Glutamatergic neuron (in vitro differentiated cells): ENCODE results near the gene FAM174B. TPM values are rescaled to one million over a fixed set of nuclear protein-coding genes. Genes with fewer than 3 reads are reported as not detected.
"Not testable (repeated sequence)": the region's sequence is repeated elsewhere in the genome, so short reads cannot be mapped to it uniquely, and the experiment has no call there.

Experiments used
- DNase-seq: peaks from one replicate; pipeline ENCODE4 v3.0.0; 2022
- H3K27ac Mint-ChIP-seq: one replicate; pipeline ENCODE4 v1.8.0; 2020; ENCODE audit warnings: mild to moderate bottlenecking, mixed read lengths, inconsistent platforms; ENCODE audit not compliant: unreplicated experiment
- H3K27me3 Mint-ChIP-seq: one replicate; pipeline ENCODE4 v1.8.0; 2020; ENCODE audit warnings: mild to moderate bottlenecking, moderate library complexity, mixed read lengths, inconsistent platforms; ENCODE audit not compliant: unreplicated experiment
- H3K36me3 Mint-ChIP-seq: one replicate; pipeline ENCODE4 v1.8.0; 2020; ENCODE audit warnings: mild to moderate bottlenecking, mixed read lengths, inconsistent platforms; ENCODE audit not compliant: unreplicated experiment
- H3K4me1 Mint-ChIP-seq: one replicate; pipeline ENCODE4 v1.8.0; 2020; ENCODE audit warnings: mild to moderate bottlenecking, low read depth, mixed read lengths, inconsistent platforms; ENCODE audit not compliant: unreplicated experiment
- H3K4me3 Mint-ChIP-seq: one replicate; pipeline ENCODE4 v1.8.0; 2020; ENCODE audit warnings: mild to moderate bottlenecking, mixed read lengths, inconsistent platforms; ENCODE audit not compliant: unreplicated experiment
- H3K9me3 Mint-ChIP-seq: one replicate; pipeline ENCODE4 v1.8.0; 2020; ENCODE audit warnings: mild to moderate bottlenecking, moderate library complexity, mixed read lengths, inconsistent platforms; ENCODE audit not compliant: unreplicated experiment
- total RNA-seq: library from RNA; stranded (reverse); fragmentation: NEBNext Ultra II Directional; extraction: Animal tissue kit (Norgen Biotek cat#: 25700); gene quantifications from one replicate; pipeline ENCODE4 v1.2.1, GENCODE V29; 2021; ENCODE audit not compliant: unreplicated experiment
- TF ChIP-seq, protein P1 (sequence below): fragments of 200-600 bp; sonication (generic); IDR thresholded peaks from one replicate; pipeline ENCODE4 v1.5.0; 2021; ENCODE audit not compliant: partially characterized antibody, unreplicated experiment

FAM174B gene
- total RNA-seq, 1 donor from 2014 or later, result 8.6 TPM

DNA sequence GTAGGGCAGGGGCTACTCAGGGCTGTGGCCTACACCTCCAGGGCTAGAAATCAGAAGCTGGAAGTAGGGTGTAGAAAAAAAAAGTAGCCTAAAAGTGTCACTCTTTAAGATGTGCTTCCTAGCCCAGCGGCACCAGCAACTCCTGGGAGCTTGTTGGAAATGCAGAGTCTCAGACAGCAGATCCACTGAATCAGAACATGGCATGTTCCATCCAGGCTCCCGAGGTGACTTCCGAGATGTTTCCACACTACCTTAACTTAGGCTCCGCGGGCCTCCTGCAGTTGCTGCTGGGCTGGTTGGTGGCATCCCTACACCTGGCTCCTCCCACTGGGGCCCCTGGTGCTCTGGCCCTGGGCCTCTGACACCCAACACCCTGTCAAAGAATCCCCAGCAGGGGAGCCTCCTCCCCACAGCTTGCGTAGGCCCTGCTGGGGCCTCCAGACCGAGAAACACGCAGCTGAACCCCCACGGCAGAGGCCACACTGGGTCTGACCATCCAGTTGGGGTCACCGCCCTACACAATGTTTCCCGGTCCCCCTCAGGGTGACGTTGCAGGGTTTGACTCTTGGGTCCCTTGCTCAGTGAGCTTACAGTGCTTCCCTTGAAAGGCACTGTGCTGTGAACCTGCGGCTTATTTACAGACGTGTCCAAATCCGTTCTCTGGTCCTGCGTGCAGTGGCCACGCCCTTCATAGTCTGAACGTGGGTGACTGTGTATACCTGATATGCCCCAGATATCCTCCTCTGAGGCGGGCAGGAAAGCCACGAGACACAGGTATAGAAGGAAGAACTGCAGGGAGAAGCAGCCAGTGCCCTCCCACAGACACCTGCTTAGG is 46.5 kb downstream of the FAM174B start:
- H3K4me3 Mint-ChIP-seq, result no peak overlapping the region
- no peak overlapping the region for H3K27ac Mint-ChIP-seq
- peaks cover 18% of the 10 kb centered on the region for H3K9me3 Mint-ChIP-seq
- no peak for DNase-seq
- peaks cover 37% of the 10 kb centered on the region for H3K36me3 Mint-ChIP-seq
- peaks cover 3% of the 10 kb centered on the region for H3K27me3 Mint-ChIP-seq
- no peaks in the 10 kb centered on the region for H3K4me1 Mint-ChIP-seq
- TF ChIP-seq, protein P1, sequence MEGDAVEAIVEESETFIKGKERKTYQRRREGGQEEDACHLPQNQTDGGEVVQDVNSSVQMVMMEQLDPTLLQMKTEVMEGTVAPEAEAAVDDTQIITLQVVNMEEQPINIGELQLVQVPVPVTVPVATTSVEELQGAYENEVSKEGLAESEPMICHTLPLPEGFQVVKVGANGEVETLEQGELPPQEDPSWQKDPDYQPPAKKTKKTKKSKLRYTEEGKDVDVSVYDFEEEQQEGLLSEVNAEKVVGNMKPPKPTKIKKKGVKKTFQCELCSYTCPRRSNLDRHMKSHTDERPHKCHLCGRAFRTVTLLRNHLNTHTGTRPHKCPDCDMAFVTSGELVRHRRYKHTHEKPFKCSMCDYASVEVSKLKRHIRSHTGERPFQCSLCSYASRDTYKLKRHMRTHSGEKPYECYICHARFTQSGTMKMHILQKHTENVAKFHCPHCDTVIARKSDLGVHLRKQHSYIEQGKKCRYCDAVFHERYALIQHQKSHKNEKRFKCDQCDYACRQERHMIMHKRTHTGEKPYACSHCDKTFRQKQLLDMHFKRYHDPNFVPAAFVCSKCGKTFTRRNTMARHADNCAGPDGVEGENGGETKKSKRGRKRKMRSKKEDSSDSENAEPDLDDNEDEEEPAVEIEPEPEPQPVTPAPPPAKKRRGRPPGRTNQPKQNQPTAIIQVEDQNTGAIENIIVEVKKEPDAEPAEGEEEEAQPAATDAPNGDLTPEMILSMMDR, result no peak

DNA sequence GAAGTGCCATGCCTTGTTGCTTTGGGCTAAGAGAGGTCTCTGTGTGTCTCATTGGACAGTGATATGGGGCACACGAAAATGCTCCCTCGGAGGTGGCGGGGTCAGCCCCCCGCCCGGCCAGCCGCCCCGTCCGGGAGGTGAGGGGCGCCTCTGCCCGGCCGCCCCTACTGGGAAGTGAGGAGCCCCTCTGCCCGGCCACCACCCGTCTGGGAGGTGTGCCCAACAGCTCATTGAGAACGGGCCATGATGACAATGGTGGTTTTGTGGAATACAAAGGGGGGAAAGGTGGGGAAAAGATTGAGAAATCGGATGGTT is 48.8 kb downstream of the FAM174B start:
- not testable (repeated sequence) for H3K4me1 Mint-ChIP-seq, DNase-seq

GRCh38 chr15:92606126-92606835 is 49.3 kb downstream of the FAM174B start:
- Mint-ChIP-seq H3K9me3 (peaks cover 19% of the 10 kb centered on the region), H3K4me1 (no peaks in the 10 kb centered on the region), H3K27me3 (peaks cover 3% of the 10 kb centered on the region), H3K36me3 (peaks cover 37% of the 10 kb centered on the region), H3K27ac (no peak overlapping the region), H3K4me3 (no peak overlapping the region)
- DNase-seq, result no peak
- TF ChIP-seq, protein P1, result no peak

More for the DNA sequence above, 48.8 kb downstream of the FAM174B start:
- peaks cover 19% of the 10 kb centered on the region for H3K9me3 Mint-ChIP-seq
- H3K27me3 Mint-ChIP-seq, H3K27ac Mint-ChIP-seq, H3K4me3 Mint-ChIP-seq: not testable (repeated sequence)
- H3K36me3 Mint-ChIP-seq, result peaks cover 37% of the 10 kb centered on the region

DNA sequence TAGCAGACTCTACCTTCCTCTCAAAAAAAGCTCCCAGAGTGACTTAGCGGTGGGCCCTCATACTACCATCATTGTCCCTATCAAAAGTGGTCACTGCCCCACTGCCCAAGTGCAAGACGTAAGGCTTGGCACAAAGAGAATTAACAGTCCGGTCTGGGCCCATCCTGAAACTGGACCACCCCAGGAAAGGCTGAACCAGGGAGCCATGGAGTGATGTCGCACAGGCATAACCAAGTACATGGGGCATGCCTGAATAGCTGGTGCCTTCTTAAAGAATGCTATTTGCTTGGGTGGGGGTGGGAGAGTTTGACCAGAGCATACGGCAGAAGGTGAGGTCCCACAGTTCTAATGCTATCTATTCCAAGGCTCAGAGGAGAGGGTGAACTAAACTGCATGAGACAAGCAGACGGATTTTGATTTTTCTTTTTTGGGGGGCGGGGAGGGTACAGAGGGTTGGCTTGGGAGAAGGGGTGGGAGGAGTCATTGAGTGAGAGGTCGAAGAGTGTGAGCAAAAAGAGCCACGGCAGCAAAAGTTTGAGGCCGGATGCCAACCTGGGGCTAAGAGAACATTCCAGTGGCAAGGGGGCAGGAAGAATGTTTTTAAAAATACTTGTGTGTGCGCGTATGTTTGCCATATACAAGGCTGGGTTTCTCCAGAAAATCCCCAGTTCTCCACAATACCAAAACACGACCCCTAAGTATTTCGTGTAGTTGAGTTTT is 50.2 kb downstream of the FAM174B start:
- peaks cover 19% of the 10 kb centered on the region for H3K9me3 Mint-ChIP-seq
- TF ChIP-seq, protein P1, result no peak
- H3K4me1 Mint-ChIP-seq, result no peaks in the 10 kb centered on the region
- no peak overlapping the region for H3K27ac Mint-ChIP-seq
- no peak for DNase-seq
- peaks cover 3% of the 10 kb centered on the region for H3K27me3 Mint-ChIP-seq
- peaks cover 37% of the 10 kb centered on the region for H3K36me3 Mint-ChIP-seq
- no peak overlapping the region for H3K4me3 Mint-ChIP-seq

DNA sequence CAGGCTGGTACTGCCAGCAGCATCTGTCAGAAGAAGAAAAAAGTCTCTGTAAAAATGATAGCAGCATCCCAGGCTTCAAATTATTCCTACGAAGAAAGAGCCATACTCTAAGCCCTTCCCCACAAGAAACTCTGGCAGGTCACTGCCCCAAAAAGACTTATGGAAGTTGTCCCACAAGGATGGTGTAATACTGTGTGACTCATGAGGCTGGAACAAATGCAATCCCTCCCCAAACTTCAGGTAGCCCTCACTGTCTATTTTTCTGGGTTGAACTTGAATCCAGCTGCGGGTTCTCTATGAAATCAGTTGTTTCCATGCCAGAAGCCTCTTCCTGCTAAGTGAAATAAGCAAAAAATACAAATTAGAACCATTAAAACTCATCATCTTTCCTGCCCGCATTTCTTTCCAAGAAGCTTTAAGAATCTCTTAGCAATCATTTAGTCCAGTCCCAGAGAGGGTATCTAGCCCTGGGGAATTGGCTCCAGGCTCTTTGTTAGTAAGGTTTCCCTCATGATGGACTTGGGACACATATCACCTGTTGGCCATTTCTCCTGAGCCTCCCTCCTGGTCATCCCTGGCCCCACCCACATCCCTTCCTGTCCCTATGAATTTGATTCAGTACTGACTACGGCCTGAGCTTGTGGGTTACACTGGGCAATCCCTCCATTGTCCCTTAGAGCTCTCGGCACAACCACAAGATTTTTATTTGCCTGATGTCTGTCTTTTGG is 51.7 kb downstream of the FAM174B start:
- TF ChIP-seq, protein P1, result no peak
- DNase-seq, result no peak
- Mint-ChIP-seq H3K36me3 (peaks cover 42% of the 10 kb centered on the region), H3K4me1 (no peaks in the 10 kb centered on the region), H3K27me3 (peaks cover 5% of the 10 kb centered on the region), H3K9me3 (peaks cover 19% of the 10 kb centered on the region), H3K4me3 (no peak overlapping the region), H3K27ac (no peak overlapping the region)
